VCaP (cell line): Measurements from ENCODE around the gene CPEB3.
A peak's percentile ranks its signal among the peaks of the same experiment; 100 is the strongest.

Experiments used
- H3K27ac ChIP-seq: fragments of 450-650 bp; 2 replicates; pipeline ENCODE4 v1.5.1; 2017
- TF ChIP-seq, protein P1 (sequence below): fragments of 450-650 bp; conservative IDR thresholded peaks from 2 replicates; pipeline ENCODE4 v1.5.1; 2017; ENCODE audit warnings: mild to moderate bottlenecking, moderate library complexity

Gene CPEB3

DNA sequence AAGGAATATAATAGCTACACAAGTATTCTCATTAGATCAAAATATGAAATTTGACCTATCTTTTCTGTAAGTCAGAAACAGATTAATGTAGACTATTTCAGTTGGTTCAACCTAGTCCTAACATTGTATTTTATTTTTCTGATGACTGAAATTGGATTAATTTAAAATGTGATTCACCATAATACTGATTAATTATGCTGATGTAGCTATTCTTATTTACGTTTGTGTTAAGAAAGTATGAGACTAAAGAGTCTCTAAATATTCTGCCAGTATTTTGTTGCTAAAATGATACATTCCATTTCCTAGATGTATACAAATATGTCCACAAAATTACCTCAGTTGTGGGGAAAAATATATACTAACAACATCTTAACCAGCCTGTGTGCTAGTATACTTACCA, 18.4 kb upstream of the CPEB3 start:
- no peak overlapping the region for H3K27ac ChIP-seq
- TF ChIP-seq, protein P1, sequence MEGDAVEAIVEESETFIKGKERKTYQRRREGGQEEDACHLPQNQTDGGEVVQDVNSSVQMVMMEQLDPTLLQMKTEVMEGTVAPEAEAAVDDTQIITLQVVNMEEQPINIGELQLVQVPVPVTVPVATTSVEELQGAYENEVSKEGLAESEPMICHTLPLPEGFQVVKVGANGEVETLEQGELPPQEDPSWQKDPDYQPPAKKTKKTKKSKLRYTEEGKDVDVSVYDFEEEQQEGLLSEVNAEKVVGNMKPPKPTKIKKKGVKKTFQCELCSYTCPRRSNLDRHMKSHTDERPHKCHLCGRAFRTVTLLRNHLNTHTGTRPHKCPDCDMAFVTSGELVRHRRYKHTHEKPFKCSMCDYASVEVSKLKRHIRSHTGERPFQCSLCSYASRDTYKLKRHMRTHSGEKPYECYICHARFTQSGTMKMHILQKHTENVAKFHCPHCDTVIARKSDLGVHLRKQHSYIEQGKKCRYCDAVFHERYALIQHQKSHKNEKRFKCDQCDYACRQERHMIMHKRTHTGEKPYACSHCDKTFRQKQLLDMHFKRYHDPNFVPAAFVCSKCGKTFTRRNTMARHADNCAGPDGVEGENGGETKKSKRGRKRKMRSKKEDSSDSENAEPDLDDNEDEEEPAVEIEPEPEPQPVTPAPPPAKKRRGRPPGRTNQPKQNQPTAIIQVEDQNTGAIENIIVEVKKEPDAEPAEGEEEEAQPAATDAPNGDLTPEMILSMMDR, result no peak

DNA sequence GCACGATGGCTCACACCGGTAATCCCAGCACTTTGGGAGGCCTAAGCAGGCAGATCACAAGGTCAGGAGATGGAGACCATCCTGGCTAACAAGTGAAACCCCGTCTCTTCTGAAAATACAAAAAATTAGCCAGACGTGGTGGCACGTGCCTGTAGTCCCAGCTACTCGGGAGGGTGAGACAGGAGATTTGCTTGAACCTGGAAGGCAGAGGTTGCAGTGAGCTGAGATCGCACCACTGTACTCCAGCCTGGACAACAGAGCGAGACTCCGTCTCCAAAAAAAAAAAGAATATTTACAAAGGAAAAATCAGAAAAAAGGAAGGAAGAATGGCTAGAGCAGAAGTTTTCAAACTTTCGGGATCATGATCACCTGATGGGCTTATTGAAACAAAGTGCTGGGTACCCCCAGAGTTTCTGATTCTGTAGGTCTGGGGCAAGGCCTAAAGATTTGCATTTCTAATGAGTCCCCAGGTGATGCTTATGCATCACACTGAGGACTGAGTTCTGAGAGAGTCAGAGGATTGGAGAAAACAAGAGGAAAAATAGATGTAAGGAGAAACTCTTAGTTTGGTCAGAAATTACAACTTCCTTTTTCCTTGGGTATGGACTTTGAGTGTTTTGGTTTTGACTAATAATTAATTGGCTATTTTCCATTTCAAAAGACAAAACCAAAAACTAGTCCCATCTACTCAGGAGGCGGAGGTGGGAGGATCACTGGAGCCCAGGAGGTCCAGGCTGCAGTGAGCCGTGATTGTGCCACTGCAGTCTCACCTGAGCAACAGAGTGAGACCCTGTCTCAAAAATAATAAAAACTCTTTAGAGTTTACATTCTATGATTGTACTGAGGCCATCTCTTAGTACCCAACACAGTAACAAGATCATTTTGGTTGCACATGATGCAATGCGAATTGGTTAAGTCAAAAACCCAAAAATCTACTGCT, 14.5 kb upstream of the CPEB3 start:
- TF ChIP-seq, protein P1, result no peak
- no peak overlapping the region for H3K27ac ChIP-seq

DNA sequence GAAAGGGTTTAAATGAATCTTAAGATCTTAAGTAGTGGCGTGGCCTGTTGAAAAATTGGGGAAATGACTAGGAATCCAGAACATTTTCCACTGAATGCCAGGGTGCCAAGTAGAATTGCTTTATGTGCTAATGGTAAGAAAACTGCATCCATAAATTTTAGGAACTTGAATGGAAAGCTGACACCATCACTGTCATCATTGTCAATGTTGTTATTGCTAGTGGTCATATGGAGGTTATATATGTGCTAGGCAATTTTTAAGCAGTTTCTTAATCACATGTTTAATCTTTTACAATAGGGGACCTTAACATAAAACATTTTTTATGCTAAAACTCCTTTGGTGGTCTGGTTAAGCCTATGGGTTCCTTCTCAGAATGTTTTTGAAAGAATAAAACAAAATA, 13.2 kb upstream of the CPEB3 start:
- TF ChIP-seq, protein P1, result no peak
- H3K27ac ChIP-seq, result no peak overlapping the region

DNA sequence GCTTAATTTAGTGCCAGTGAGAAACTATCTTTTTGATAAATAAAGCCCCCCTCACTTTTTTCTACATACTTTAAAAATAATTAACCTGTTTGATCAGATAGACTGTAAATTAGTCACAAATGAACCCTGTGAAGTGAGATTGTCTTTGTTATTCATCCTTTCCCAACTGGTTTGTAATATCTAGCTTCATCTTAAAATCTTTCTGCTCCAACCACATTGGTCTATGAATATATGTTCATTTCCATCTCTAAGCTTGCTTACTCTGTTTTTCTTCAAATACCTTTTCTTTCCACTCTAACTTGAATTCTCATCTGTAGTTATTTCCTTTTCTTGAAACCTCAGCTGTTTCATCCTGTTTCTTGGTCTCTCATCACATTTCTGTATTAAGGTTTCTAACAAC, 12.2 kb upstream of the CPEB3 start:
- no peak overlapping the region for H3K27ac ChIP-seq
- TF ChIP-seq, protein P1, result no peak

DNA sequence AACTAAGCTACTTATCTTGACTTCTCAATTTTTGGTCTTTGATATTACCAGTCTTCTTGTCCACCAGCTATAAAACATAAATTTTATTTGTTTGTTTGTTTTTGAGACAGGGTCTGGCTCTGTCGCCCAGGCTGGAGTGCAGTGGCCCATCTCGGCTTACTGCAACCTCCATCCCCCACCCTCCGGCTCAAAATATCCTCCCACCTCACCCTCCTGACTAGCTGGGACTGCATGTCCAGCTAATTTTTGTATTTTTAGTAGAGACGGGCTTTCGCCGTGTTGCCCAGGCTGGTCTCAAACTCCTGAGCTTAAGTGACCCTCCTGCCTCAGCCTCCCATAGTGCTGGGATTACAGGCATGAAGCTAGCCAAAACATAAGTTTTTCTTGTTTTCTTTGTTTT, 7.6 kb upstream of the CPEB3 start:
- H3K27ac ChIP-seq, result no peak overlapping the region
- TF ChIP-seq, protein P1, result no peak

DNA sequence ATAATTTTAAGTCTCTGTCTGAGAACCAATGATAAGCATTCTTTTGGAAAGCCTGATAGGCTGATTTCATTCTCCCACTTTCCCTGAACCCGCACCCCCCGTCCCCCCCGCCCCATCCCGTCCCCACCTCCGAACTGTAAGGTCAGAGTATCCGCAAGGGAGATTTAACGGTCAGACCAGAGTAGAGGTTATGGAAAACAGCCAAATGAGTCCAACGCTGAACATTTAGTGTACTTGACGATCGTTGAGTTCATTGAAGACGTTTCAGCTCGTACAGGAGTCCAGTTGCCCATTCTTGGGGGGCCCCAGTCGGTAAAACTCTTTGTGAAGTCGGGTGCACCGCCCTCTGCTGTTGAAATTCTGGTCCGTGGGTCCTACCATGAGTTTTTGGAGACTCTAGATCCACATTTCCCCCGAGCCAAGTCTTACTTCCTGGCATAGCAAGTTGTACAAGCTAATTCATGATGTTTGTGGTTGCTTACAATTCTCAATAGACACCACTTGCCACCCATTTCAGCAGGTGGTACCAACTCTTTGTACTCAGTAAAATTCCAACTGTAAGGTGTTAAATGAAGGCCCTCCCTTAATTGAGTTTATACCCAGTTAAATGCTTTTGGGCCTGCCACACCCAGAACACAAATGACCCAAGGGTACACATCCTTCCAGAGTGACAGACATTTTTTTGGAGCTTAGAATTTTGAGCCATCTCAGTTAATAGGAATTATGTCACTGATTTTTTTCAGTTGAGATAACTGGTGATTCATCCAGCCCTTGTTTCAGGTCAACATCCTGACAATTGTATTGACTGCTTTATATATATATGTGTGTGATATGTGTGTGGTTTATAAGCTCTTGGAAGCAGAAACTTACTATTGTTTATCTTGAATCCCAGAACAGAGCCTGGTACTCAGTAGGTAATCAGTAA, 1.3 kb upstream of the CPEB3 start:
- peak overlapping the region; percentile 96 for H3K27ac ChIP-seq
- TF ChIP-seq, protein P1, result peak; percentile 63

DNA sequence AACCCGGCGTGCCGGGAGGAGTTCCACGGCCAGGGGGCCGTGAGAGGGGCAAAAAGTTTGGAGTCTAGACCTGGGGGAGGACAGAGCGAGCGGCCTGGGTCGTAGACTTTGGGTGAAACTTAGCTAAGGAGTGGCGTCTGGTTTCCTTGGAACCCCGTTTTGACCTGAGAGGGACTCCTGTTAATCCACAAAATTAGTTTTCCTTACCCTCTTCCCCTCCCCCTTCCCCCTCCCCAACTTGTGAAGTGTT, 663 bp upstream of the CPEB3 start:
- TF ChIP-seq, protein P1, result no peak
- peak overlapping the region; percentile 96 for H3K27ac ChIP-seq
